Esophagus squamous epithelium (tissue), 4 donors: ENCODE measurements around the gene CSF1R.

Experiments used
- POLR2A ChIP-seq, 4 donors: fragments of 450-650 bp; IDR thresholded peaks; one replicate each; pipeline ENCODE4 v1.6.1; 2017; ENCODE audit warnings: antibody characterized with exemption in 4 of 4, mild to moderate bottlenecking in 4 of 4, moderate library complexity in 3 of 4
- TF ChIP-seq, protein P1 (sequence below), 6 experiments: fragments of 450-650 bp in 4 of 6; fragments of 200-600 bp in 2 of 6; sonication (generic) in 2 of 6; IDR thresholded peaks; one replicate each; pipeline ENCODE4 v1.5.1; 2016 to 2019; ENCODE audit warnings: antibody characterized with exemption in 6 of 6, mild to moderate bottlenecking in 4 of 6, moderate library complexity in 4 of 6

GRCh38 chr5:150034662-150035061, 51.7 kb downstream of the CSF1R start:
- no peak for TF ChIP-seq POLR2A (IDR thresholded peaks at IDR 0.05)
- TF ChIP-seq, protein P1, sequence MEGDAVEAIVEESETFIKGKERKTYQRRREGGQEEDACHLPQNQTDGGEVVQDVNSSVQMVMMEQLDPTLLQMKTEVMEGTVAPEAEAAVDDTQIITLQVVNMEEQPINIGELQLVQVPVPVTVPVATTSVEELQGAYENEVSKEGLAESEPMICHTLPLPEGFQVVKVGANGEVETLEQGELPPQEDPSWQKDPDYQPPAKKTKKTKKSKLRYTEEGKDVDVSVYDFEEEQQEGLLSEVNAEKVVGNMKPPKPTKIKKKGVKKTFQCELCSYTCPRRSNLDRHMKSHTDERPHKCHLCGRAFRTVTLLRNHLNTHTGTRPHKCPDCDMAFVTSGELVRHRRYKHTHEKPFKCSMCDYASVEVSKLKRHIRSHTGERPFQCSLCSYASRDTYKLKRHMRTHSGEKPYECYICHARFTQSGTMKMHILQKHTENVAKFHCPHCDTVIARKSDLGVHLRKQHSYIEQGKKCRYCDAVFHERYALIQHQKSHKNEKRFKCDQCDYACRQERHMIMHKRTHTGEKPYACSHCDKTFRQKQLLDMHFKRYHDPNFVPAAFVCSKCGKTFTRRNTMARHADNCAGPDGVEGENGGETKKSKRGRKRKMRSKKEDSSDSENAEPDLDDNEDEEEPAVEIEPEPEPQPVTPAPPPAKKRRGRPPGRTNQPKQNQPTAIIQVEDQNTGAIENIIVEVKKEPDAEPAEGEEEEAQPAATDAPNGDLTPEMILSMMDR (IDR thresholded peaks at IDR 0.05), result no peak
